ENCODE measurements around the gene SLIT1. TPM values are rescaled to one million over a fixed set of nuclear protein-coding genes. Genes with fewer than 3 reads are reported as not detected.

Gene SLIT1
- total and polyA plus RNA-seq, 2 of the 8 experiments (the other 6 are each of a cell fraction or from before 2014, with no cell fraction given): 0.70 to 0.88 TPM

- TF ChIP-seq RAD21 (IDR thresholded peaks at IDR 0.05 in 1 of 2, conservative IDR thresholded peaks at IDR 0.05 in 1 of 2; ENCODE audit: low read depth in 2 of 2, low read length in 2 of 2): no peak
Measured at GRCh38 chr10:97149079-97149531, 36.7 kb downstream of the SLIT1 start (continued).

Data from H1 (cell line).